Hematopoietic multipotent progenitor cell treated with erythropoietin and hydrocortisone succinate and interleukin-3 and kit ligand, for 4 days (in vitro differentiated cells): Measurements from ENCODE around the gene ATF7.
"Not testable (repeated sequence)": the region's sequence is repeated elsewhere in the genome, so short reads cannot be mapped to it uniquely, and the experiment has no call there.

Experiments used
- DNase-seq: peaks from one replicate; pipeline ENCODE4 v3.0.0-alpha.2; 2015

The ATF7 gene

GRCh38 chr12:53564278-53564677, 61.9 kb downstream of the ATF7 start:
- DNase-seq: peak; percentile 48

GRCh38 chr12:53563452-53564028, 62.6 kb downstream of the ATF7 start:
- DNase-seq: no peak

- DNase-seq: no peak
These were observed 64.6 kb downstream of the ATF7 start for GRCh38 chr12:53561590-53561953.

- no peak for DNase-seq
These were observed 65.1 kb downstream of the ATF7 start for GRCh38 chr12:53560912-53561589.

- DNase-seq: no peak
These were observed 65.8 kb downstream of the ATF7 start for GRCh38 chr12:53560351-53560750.

GRCh38 chr12:53558631-53559030, 67.6 kb downstream of the ATF7 start:
- no peak for DNase-seq

GRCh38 chr12:53552361-53553327, 73.5 kb downstream of the ATF7 start:
- DNase-seq: no peak

GRCh38 chr12:53551889-53552291, 74.3 kb downstream of the ATF7 start:
- no peak for DNase-seq

- DNase-seq: no peak
These were observed 75.6 kb downstream of the ATF7 start for GRCh38 chr12:53550595-53550994.

GRCh38 chr12:53550131-53550530, 76.1 kb downstream of the ATF7 start:
- not testable (repeated sequence) for DNase-seq

GRCh38 chr12:53548354-53548753, 77.8 kb downstream of the ATF7 start:
- not testable (repeated sequence) for DNase-seq

- peak; percentile 86 for DNase-seq
These were observed 82.6 kb downstream of the ATF7 start for GRCh38 chr12:53543539-53543938.

GRCh38 chr12:53539526-53539925, 86.7 kb downstream of the ATF7 start:
- DNase-seq: no peak

GRCh38 chr12:53538209-53538689, 87.9 kb downstream of the ATF7 start:
- DNase-seq: no peak

- no peak for DNase-seq
These were observed 89.2 kb downstream of the ATF7 start for GRCh38 chr12:53536962-53537361.

GRCh38 chr12:53533471-53533870, 92.7 kb downstream of the ATF7 start:
- DNase-seq: no peak

GRCh38 chr12:53532524-53533445, 93.4 kb downstream of the ATF7 start:
- DNase-seq: no peak

- no peak for DNase-seq
These were observed 94.2 kb downstream of the ATF7 start for GRCh38 chr12:53532021-53532420.

- no peak for DNase-seq
These were observed 95.3 kb downstream of the ATF7 start for GRCh38 chr12:53530920-53531319.

- DNase-seq: no peak
These were observed 96.1 kb downstream of the ATF7 start for GRCh38 chr12:53530061-53530460.

- DNase-seq: no peak
These were observed 101.7 kb downstream of the ATF7 start for GRCh38 chr12:53524476-53524875.

- DNase-seq: no peak
These were observed 103.1 kb downstream of the ATF7 start for GRCh38 chr12:53523131-53523530.

GRCh38 chr12:53518381-53518780, 107.8 kb downstream of the ATF7 start:
- no peak for DNase-seq
